AG04449 (cell line): ENCODE measurements around the gene PRG2.

Source experiments
- CTCF ChIA-PET: fragments of 350-600 bp; formaldehyde crosslinking; extraction: SDS; loops from one replicate; lab custom pipeline; 2021; ENCODE audit warnings: antibody characterized with exemption; lab: Yijun Ruan, JAX
- POLR2A ChIA-PET: fragments of 400-600, 350-600 bp; formaldehyde crosslinking; extraction: SDS; loops from one replicate; lab custom pipeline; 2020; ENCODE audit warnings: antibody characterized with exemption, inconsistent platforms; lab: Yijun Ruan, JAX
- DNase-seq: peaks from one replicate; pipeline ENCODE4 v3.0.0-alpha.2; 2010; ENCODE audit warnings: low read depth, low spot score
- H3K4me3 ChIP-seq: 2 replicates; pipeline ENCODE4 v1.5.1; 2011; ENCODE audit warnings: low read depth, mild to moderate bottlenecking, control low read depth, low read length
- TF ChIP-seq, protein P1 (sequence below): IDR thresholded peaks from one replicate; pipeline ENCODE4 v1.5.1; 2011; ENCODE audit warnings: mild to moderate bottlenecking, moderate library complexity, low read length, control low read depth, inconsistent platforms; ENCODE audit not compliant: insufficient read depth; ENCODE audit errors: missing control alignments

The PRG2 gene

DNA sequence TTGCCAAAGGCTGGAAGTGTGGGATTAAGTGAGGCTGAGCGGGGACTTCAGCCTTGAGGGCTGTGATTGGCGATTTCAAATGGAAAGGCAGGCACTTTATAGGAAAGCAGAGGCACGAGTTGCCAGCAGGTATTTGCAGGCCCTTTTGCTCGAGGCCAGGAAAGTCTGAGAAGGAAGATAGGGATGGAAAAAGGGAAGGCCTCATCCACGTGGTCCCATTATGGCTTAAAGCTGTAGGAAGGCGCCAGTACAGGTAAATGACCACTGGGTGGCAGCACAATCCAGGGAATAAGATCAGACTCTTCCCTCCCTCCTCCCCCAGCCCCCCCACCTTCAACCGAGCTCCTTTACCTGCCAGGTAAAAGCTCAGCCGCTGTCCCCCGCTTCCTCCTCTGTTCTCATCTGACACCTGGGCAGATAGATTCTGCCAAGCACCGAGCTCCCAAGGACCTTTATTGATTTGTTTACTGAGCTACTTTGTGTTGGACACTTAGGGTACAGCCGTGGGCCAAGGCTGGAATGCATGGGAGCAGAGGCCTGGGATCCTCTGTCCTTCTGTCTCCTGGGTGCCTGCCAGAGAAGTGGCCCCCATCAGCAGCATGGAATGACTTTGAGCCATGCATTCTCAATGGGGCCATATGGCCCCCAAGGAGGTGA is 44.8 kb downstream of the PRG2 start:
- no peak overlapping the region for H3K4me3 ChIP-seq
- DNase-seq, result no peak
- CTCF ChIA-PET, result interaction anchor here (0.6 to 10.0 kb wide), 40 partner anchors 7 to 1160 kb away, joined by 3 to 161 read pairs (median 4); partner anchors contain the start of genes P2RX3, RTN4RL2, SLC43A1 and TIMM10
- POLR2A ChIA-PET, result interaction anchor here (1.0 kb wide), 1 partner anchor 169 kb away, joined by 3 read pairs; no protein-coding TSS in a partner anchor
- TF ChIP-seq, protein P1, sequence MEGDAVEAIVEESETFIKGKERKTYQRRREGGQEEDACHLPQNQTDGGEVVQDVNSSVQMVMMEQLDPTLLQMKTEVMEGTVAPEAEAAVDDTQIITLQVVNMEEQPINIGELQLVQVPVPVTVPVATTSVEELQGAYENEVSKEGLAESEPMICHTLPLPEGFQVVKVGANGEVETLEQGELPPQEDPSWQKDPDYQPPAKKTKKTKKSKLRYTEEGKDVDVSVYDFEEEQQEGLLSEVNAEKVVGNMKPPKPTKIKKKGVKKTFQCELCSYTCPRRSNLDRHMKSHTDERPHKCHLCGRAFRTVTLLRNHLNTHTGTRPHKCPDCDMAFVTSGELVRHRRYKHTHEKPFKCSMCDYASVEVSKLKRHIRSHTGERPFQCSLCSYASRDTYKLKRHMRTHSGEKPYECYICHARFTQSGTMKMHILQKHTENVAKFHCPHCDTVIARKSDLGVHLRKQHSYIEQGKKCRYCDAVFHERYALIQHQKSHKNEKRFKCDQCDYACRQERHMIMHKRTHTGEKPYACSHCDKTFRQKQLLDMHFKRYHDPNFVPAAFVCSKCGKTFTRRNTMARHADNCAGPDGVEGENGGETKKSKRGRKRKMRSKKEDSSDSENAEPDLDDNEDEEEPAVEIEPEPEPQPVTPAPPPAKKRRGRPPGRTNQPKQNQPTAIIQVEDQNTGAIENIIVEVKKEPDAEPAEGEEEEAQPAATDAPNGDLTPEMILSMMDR, result peak; percentile 72

DNA sequence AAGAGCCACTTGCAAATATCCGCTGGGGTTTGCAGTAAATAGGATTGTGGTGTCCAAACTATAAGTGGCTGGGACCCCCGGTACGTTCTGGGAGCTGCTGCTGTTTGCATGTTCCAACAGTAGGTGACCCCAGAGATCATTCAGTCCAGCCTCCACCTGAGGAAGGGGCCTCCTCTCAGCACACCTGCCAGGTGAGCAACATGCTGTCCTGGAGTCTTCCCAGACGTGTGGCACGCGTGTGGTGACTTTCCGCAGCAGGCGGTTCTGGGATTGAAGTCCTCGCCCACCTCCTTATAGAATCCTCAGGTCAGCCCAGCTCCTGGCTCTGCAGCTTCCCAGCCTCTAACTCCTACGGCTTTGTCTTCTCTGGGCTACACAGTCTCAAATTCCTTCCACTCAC is 45.6 kb downstream of the PRG2 start:
- ChIA-PET POLR2A (no interaction called here), CTCF (interaction anchor here (1.2 to 10.0 kb wide), 11 partner anchors 20 to 297 kb away, joined by 3 to 161 read pairs (median 7); partner anchors contain the start of genes SLC43A1, TIMM10, TNKS1BP1 and UBE2L6)
- TF ChIP-seq, protein P1, result no peak
- DNase-seq, result no peak
- H3K4me3 ChIP-seq, result no peak overlapping the region

DNA sequence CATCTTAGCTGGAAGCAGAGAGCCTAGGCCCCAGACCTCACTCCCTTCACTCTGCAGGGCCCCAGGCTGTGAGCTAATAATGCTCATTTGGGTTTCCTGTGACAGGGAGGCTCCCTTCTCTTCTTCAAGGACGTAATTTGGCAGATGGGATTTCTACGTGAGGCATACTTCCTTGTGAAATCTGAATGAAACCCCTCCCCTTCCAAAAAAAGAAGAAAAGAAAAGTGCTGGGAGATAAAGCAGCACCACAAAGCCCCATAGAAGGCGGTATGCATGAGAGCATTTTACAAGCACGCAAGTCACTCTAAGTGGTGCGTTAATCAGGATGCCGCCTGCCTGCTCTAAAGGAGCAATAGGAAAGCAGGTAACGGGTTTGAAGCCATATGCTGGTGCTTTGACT is 46.6 kb downstream of the PRG2 start:
- TF ChIP-seq, protein P1, result no peak
- no peak for DNase-seq
- POLR2A ChIA-PET, result no interaction called here
- CTCF ChIA-PET, result interaction anchor here (0.8 to 8.4 kb wide), 14 partner anchors 8 to 503 kb away, joined by 3 to 131 read pairs (median 4); partner anchors contain the start of gene UBE2L6
- no peak overlapping the region for H3K4me3 ChIP-seq

DNA sequence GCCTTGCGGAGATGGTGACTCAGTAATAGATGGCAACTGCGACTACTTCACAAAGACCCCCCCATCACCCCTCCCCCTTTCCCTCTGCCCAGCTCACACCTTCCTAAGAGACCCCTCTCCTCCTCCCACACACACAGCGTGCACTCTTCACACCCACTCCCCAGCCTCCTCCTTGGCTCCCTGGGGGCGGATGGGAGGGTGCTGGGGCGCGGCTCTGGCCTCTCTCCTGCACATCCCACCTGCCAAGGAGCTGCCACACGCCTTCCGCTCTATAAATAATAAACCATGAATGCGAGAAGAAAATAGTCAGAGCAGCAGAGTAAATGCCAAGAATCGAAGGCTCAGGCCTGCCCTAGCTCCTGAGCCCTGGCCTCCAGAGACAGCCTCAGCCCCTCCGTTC is 47.7 kb downstream of the PRG2 start:
- TF ChIP-seq, protein P1, result no peak
- CTCF ChIA-PET, result interaction anchor here (0.5 to 8.4 kb wide), 15 partner anchors 9 to 501 kb away, joined by 3 to 131 read pairs (median 3); no protein-coding TSS in a partner anchor
- no peak for DNase-seq
- no peak overlapping the region for H3K4me3 ChIP-seq
- POLR2A ChIA-PET, result interaction anchor here (0.6 kb wide), 1 partner anchor 62 kb away, joined by 3 read pairs; no protein-coding TSS in a partner anchor

DNA sequence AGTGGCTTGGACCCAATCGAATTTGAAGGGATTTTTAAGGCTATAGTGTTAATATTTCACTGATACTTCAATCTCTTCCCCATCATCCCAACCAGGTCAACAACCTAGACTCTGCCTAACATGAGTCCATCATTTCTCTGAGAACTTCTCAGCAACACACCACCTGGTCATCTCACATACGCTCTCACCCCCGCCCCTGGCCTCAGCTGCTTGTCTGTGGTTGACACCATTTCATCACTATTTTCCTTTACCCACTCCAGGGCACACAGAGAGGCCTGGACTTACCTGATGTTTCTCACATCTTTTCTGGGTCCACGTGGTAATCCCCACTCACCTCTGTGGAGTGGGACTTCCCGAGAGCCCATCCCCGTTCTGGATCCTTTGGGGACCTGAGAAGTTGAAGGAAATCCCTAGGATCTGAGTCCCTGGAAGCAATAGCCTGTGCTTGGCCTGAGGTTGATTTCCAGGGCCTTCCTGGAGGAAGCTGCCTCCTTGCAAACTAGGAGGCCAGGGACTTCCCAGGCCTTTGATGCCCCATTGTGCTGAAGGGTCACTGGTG is 49.1 kb downstream of the PRG2 start:
- ChIA-PET POLR2A (no interaction called here), CTCF (interaction anchor here (1.0 to 8.4 kb wide), 4 partner anchors 11 to 303 kb away, joined by 3 to 79 read pairs (median 10); no protein-coding TSS in a partner anchor)
- DNase-seq, result no peak
- TF ChIP-seq, protein P1, result no peak
- no peak overlapping the region for H3K4me3 ChIP-seq
